ENCODE data around the gene PPP4R3A.

DNA sequence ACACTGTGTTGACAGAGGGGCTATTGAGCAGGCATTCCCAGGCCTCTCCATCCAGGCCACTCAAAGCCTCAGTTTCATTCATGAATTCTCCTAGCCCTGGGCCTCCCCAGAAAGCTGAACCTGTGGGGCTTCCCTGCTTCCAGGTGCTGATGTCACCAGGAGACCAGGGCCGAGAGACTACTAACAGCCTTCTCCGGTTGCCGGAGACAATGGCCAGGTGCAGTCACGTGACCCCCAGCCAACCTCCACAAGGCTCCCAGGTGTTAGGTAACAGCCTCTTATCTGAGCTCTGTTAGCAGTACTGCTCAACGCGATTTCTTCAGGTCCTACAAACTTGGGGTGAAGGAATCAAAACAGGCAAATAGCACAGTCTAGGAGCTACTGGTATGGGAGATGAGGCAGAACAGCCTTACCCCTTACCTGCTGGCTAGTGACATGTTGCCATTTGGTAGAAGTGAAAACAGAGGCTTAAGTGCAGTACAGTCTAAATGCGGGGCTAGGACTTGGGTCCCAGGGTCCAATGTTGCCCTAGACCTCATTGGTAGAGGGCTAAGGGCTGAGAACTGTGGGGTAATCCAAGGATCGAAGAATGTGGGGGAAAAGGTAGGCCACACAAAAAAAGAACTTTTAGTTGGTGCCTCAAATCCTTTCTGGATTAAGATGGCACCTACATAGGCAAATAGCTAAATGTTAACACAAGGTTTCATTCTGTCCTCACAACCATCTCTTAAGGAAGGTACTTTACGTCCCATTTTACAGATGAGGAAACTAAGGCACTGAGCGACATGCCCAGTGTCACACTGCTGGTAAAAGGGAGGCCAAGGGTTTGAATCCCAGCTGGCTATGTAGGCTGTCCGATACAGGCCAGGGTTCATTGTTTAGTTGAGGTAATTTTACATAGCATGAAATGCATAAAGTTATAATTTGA lies 96.3 kb downstream of the PPP4R3A start:
- TF ChIP-seq, protein P1, sequence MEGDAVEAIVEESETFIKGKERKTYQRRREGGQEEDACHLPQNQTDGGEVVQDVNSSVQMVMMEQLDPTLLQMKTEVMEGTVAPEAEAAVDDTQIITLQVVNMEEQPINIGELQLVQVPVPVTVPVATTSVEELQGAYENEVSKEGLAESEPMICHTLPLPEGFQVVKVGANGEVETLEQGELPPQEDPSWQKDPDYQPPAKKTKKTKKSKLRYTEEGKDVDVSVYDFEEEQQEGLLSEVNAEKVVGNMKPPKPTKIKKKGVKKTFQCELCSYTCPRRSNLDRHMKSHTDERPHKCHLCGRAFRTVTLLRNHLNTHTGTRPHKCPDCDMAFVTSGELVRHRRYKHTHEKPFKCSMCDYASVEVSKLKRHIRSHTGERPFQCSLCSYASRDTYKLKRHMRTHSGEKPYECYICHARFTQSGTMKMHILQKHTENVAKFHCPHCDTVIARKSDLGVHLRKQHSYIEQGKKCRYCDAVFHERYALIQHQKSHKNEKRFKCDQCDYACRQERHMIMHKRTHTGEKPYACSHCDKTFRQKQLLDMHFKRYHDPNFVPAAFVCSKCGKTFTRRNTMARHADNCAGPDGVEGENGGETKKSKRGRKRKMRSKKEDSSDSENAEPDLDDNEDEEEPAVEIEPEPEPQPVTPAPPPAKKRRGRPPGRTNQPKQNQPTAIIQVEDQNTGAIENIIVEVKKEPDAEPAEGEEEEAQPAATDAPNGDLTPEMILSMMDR (IDR thresholded peaks at IDR 0.05), result no peak
- no peak for TF ChIP-seq POLR2A (IDR thresholded peaks at IDR 0.05)

Data from testis (tissue), 2 donors.